ENCODE measurements around the gene TLK1.
A peak's percentile ranks its signal among the peaks of the same experiment; 100 is the strongest.

TLK1 gene

DNA sequence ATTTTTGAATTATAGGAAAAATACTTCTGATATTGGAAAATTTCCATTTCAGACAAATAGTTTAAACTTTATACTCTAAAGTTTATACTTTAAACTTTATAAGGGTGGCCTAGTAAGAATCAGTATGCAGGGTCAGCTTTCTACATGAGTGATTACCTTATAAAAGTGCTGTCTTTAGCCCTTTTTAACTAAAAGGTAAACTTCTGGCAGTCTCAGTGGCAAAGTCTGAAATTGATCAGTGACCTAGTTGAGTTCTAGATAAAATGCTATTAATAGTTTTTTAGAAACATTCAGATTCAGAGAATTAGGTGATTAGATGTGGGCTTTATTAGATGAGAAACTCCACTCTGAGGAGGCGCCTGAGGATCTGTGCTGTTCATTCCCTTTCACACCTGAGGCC, 216.1 kb downstream of the TLK1 start:
- H3K4me2 ChIP-seq (ENCODE audit: low read length): peak overlapping the region; percentile 31
- no peaks in the 10 kb centered on the region for H3K9me3 ChIP-seq (ENCODE audit: control insufficient read depth, low read length)
- no peaks in the 10 kb centered on the region for H3K36me3 ChIP-seq (ENCODE audit: control insufficient read depth, insufficient read depth, low read length)
- no peak overlapping the region for H2AFZ ChIP-seq
- H3K27ac ChIP-seq: peak overlapping the region; percentile 15
- TF ChIP-seq, protein P1, sequence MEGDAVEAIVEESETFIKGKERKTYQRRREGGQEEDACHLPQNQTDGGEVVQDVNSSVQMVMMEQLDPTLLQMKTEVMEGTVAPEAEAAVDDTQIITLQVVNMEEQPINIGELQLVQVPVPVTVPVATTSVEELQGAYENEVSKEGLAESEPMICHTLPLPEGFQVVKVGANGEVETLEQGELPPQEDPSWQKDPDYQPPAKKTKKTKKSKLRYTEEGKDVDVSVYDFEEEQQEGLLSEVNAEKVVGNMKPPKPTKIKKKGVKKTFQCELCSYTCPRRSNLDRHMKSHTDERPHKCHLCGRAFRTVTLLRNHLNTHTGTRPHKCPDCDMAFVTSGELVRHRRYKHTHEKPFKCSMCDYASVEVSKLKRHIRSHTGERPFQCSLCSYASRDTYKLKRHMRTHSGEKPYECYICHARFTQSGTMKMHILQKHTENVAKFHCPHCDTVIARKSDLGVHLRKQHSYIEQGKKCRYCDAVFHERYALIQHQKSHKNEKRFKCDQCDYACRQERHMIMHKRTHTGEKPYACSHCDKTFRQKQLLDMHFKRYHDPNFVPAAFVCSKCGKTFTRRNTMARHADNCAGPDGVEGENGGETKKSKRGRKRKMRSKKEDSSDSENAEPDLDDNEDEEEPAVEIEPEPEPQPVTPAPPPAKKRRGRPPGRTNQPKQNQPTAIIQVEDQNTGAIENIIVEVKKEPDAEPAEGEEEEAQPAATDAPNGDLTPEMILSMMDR (IDR thresholded peaks at IDR 0.05): no peak
- no peaks in the 10 kb centered on the region for H3K27me3 ChIP-seq (ENCODE audit: control insufficient read depth, insufficient read depth, low read length)
- peak overlapping the region; percentile 28 for H3K4me3 ChIP-seq (ENCODE audit: low read depth, low read length)
- H3K79me2 ChIP-seq: peaks cover 34% of the 10 kb centered on the region
- no peak overlapping the region for H3K9ac ChIP-seq
- H3K4me1 ChIP-seq: peaks cover 7% of the 10 kb centered on the region

DNA sequence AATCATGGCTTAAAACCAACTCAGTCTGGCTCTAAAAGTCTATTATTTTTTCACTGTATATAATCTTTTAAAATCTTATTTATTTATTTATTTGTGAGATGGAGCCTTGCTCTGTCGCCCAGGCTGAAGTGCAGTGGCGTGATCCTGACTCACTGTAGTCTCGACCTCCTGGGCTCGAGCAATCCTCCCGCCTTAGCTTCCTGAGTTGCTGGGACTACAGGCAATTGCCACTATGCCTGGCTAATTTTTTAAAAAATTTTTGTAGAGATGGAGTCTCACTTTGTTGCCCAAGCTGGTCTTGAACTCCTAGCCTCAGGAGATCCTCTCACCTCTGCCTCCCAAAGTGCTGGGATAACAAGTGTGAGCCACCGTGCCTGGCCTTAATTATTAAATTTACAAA, 217.1 kb downstream of the TLK1 start:
- Histone ChIP-seq H3K9ac (no peak overlapping the region), H3K36me3 (ENCODE audit: control insufficient read depth, insufficient read depth, low read length) (no peaks in the 10 kb centered on the region), H3K4me3 (ENCODE audit: low read depth, low read length) (no peak overlapping the region), H2AFZ (no peak overlapping the region), H3K27me3 (ENCODE audit: control insufficient read depth, insufficient read depth, low read length) (no peaks in the 10 kb centered on the region), H3K79me2 (peaks cover 33% of the 10 kb centered on the region), H3K4me2 (ENCODE audit: low read length) (peak overlapping the region; percentile 31), H3K27ac (no peak overlapping the region), H3K4me1 (peaks cover 7% of the 10 kb centered on the region), H3K9me3 (ENCODE audit: control insufficient read depth, low read length) (no peaks in the 10 kb centered on the region)
- TF ChIP-seq, protein P1 (IDR thresholded peaks at IDR 0.05): no peak

DNA sequence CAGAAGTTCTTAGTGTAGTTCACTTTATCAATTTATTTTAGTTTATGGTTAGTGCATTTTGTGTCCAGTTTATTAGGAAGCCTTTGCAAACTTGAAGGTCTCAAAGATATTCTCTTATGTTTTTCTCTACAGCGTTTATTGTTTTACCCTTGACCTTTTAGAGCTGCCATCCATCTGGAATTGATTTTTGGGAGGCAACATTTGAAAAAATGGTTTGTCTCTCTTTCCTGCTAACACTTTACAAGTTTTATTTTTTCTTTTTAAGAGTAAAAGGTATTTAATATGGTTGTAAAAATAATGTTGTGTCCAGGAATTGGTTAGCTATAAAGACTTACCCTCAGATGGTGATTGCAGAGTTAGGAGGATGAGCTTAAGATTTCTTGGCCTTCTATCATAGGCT, 217.7 kb downstream of the TLK1 start:
- H3K36me3 ChIP-seq (ENCODE audit: control insufficient read depth, insufficient read depth, low read length): no peaks in the 10 kb centered on the region
- H2AFZ ChIP-seq: no peak overlapping the region
- H3K4me2 ChIP-seq (ENCODE audit: low read length): no peak overlapping the region
- H3K4me3 ChIP-seq (ENCODE audit: low read depth, low read length): no peak overlapping the region
- H3K4me1 ChIP-seq: peaks cover 7% of the 10 kb centered on the region
- H3K79me2 ChIP-seq: peaks cover 33% of the 10 kb centered on the region
- TF ChIP-seq, protein P1 (IDR thresholded peaks at IDR 0.05): no peak
- no peaks in the 10 kb centered on the region for H3K9me3 ChIP-seq (ENCODE audit: control insufficient read depth, low read length)
- no peak overlapping the region for H3K9ac ChIP-seq
- no peaks in the 10 kb centered on the region for H3K27me3 ChIP-seq (ENCODE audit: control insufficient read depth, insufficient read depth, low read length)
- no peak overlapping the region for H3K27ac ChIP-seq

DNA sequence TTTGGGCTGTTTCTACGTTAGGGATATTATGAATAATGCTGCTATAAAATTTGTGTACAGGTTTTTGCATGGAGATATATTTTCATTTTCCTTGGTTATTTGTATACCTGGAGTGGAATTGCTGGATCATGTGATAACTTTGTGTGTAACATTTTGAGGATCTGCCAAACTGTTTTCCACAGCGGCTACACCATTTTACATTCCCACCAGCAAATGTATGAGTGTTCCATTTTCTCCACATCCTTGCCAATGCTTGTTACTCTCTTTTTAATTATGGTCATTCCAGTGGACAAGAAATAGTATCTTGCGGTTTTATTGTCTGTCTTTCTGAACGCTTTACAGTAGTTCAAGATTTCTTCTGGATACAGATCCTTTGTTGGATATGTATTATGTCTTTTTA, 218.1 kb downstream of the TLK1 start:
- Histone ChIP-seq H3K4me1 (peaks cover 7% of the 10 kb centered on the region), H3K4me2 (ENCODE audit: low read length) (no peak overlapping the region), H2AFZ (no peak overlapping the region), H3K9ac (no peak overlapping the region), H3K36me3 (ENCODE audit: control insufficient read depth, insufficient read depth, low read length) (no peaks in the 10 kb centered on the region), H3K27me3 (ENCODE audit: control insufficient read depth, insufficient read depth, low read length) (no peaks in the 10 kb centered on the region), H3K9me3 (ENCODE audit: control insufficient read depth, low read length) (no peaks in the 10 kb centered on the region), H3K79me2 (peaks cover 34% of the 10 kb centered on the region), H3K4me3 (ENCODE audit: low read depth, low read length) (no peak overlapping the region), H3K27ac (no peak overlapping the region)
- TF ChIP-seq, protein P1 (IDR thresholded peaks at IDR 0.05): no peak
